H1 (cell line): ENCODE measurements around the gene PLCL1.

Source experiments
- EP300 ChIP-seq, 2 experiments: IDR thresholded peaks; 1 replicate in 1 of 2; 2 replicates in 1 of 2; pipeline ENCODE4 v1.6.1; 2011 to 2012; ENCODE audit warnings: low read depth in 2 of 2, low read length in 2 of 2, mild to moderate bottlenecking in 2 of 2, borderline replicate concordance in 1 of 2, inconsistent platforms in 1 of 2, moderate library complexity in 1 of 2
- RFX5 ChIP-seq: IDR thresholded peaks from 2 replicates; pipeline ENCODE4 v1.6.1; 2011; ENCODE audit warnings: low read depth, low read length, improper control_type of control experiment, borderline replicate concordance

DNA sequence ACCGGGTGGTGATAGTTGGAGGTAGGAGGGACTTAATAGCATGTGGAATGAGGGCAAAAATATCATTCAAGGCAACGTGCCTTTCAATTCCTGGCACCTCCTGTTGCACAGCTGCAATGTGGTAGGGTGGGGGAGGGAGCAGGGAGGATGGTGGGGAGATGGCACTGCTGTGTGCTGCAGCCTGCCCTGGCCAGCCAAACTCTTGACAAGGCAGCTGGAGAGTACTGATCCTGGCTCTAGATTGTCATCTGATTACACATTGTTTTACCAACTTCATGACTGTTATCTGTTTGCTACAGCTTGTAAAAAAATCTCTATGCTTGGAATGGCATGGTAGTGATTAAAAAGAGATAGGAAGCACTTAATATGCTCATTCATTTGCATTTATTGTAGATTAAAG is 47.7 kb downstream of the PLCL1 start:
- TF ChIP-seq EP300 (IDR thresholded peaks at IDR 0.05; ENCODE audit: borderline replicate concordance in 1 of 2, low read depth in 2 of 2, low read length in 2 of 2) (no peak), RFX5 (no peak)
